Effector memory CD4-positive, alpha-beta T cell (primary cell): ENCODE results near the gene NOX4.
"Not testable (repeated sequence)": the region's sequence is repeated elsewhere in the genome, so short reads cannot be mapped to it uniquely, and the experiment has no call there.

Source experiments
- DNase-seq, 3 donors: peaks; one replicate each; pipeline ENCODE4 v3.0.0-alpha.2; 2020
- H3K27ac ChIP-seq: 2 replicates; pipeline ENCODE4 v1.7.0; 2013; ENCODE audit warnings: mild to moderate bottlenecking, low read length, moderate library complexity; ENCODE audit not compliant: insufficient read depth, poor library complexity, severe bottlenecking
- H3K27me3 ChIP-seq: replicated peaks from 2 replicates; pipeline ENCODE4 v1.7.0; 2013; ENCODE audit warnings: mild to moderate bottlenecking, low read length; ENCODE audit not compliant: insufficient read depth, control insufficient read depth, poor library complexity, severe bottlenecking
- H3K36me3 ChIP-seq: 2 replicates; pipeline ENCODE4 v1.7.0; 2013; ENCODE audit warnings: mild to moderate bottlenecking, low read length, moderate library complexity; ENCODE audit not compliant: control insufficient read depth, insufficient read depth
- H3K4me1 ChIP-seq: 2 replicates; pipeline ENCODE4 v1.7.0; 2013; ENCODE audit warnings: low read length, mild to moderate bottlenecking; ENCODE audit not compliant: control insufficient read depth, insufficient read depth, poor library complexity, severe bottlenecking
- H3K4me3 ChIP-seq: 2 replicates; pipeline ENCODE4 v1.7.0; 2013; ENCODE audit warnings: low read length, low read depth, mild to moderate bottlenecking; ENCODE audit not compliant: insufficient read depth, poor library complexity, severe bottlenecking
- H3K9me3 ChIP-seq: 2 replicates; pipeline ENCODE4 v1.7.0; 2013; ENCODE audit warnings: mild to moderate bottlenecking, low read length, moderate library complexity; ENCODE audit not compliant: control insufficient read depth

Gene NOX4

GRCh38 chr11:89333704-89334103, 157.5 kb downstream of the NOX4 start:
- not testable (repeated sequence) for H3K27ac ChIP-seq, H3K27me3 ChIP-seq, H3K9me3 ChIP-seq, H3K4me1 ChIP-seq, DNase-seq, H3K36me3 ChIP-seq, H3K4me3 ChIP-seq

DNA sequence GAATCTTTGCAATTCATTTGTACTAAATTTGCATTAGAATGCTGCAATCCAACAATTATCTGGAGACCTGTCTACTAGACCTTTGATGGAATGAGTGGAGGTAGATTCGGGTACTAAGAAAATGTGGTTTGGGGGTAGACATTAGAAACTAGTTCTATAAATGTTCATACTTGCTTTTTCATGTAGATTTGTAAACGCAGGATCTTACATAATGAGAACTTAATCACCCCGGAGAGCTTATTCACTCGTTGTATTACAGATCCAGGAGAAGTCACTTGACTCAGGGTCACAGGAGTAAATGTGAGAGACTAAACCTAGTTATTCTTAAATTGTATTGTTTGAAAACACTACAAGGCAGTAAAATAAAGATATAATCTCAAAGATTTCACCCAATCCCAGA, 159.2 kb downstream of the NOX4 start:
- H3K27ac ChIP-seq, H3K36me3 ChIP-seq, H3K4me1 ChIP-seq, H3K4me3 ChIP-seq, H3K27me3 ChIP-seq, H3K9me3 ChIP-seq, DNase-seq: not testable (repeated sequence)

- Histone ChIP-seq H3K4me3 (no peak overlapping the region), H3K27me3 (no peaks in the 10 kb centered on the region), H3K9me3 (no peaks in the 10 kb centered on the region), H3K36me3 (no peaks in the 10 kb centered on the region), H3K4me1 (no peaks in the 10 kb centered on the region), H3K27ac (no peak overlapping the region)
- DNase-seq = no peak
Observed at GRCh38 chr11:89327885-89328284, 163.3 kb downstream of the NOX4 start.

DNA sequence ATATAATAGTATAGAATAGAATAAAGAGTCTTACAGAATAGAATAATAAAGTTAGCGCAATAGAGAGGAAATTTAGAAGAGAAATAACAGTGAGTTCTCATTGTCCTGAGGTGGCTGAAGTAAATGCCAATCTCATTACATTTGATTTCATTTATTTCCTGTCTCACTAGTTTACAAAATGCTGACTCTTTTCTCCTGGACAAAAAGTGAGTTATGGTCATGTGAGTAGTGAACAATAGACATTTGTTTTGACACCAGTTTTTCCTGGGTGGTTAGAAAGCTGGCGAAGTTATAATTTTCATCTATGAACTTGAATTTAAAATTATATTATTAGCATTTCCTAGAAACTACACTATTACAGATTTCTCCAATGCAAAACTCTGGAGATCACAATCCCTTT, 169.8 kb downstream of the NOX4 start:
- Histone ChIP-seq H3K27me3 (no peaks in the 10 kb centered on the region), H3K4me3 (no peak overlapping the region), H3K36me3 (no peaks in the 10 kb centered on the region), H3K4me1 (no peaks in the 10 kb centered on the region), H3K27ac (no peak overlapping the region), H3K9me3 (no peaks in the 10 kb centered on the region)
- no peak for DNase-seq

GRCh38 chr11:89310607-89311006, 180.6 kb downstream of the NOX4 start:
- DNase-seq, H3K4me1 ChIP-seq, H3K27ac ChIP-seq, H3K27me3 ChIP-seq, H3K9me3 ChIP-seq, H3K36me3 ChIP-seq, H3K4me3 ChIP-seq: not testable (repeated sequence)

DNA sequence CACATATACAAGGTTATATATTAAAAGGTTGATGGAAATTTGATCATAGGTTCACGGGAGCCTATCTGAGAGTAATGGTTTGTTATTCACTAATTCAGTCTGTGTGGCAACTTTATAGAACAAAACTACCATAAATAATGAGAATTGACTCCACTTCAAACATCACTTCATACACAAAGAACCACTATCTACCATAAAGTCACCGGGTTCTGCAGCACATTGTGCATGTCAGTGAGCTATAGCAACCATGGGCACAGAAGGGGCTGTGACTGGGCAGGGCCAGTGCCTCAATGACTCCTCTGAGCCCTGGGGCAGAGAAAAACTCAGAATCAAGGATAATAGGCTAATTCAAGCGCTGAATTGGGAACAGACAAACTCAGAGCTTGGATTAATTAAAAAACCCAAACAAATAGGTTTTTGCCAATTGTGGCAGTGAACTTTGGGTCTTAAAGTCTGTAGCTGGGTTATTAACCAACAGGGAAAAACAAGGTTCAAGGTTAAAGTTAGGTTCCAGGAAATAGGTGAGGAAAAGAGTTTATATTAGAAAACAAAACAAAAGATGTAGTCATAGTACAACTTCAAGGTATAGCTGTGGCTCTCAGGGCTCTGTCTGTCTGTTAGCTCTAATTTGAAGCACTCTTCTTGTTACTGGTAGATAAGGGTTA, 181.7 kb downstream of the NOX4 start:
- not testable (repeated sequence) for H3K27me3 ChIP-seq, H3K4me3 ChIP-seq, H3K27ac ChIP-seq

DNA sequence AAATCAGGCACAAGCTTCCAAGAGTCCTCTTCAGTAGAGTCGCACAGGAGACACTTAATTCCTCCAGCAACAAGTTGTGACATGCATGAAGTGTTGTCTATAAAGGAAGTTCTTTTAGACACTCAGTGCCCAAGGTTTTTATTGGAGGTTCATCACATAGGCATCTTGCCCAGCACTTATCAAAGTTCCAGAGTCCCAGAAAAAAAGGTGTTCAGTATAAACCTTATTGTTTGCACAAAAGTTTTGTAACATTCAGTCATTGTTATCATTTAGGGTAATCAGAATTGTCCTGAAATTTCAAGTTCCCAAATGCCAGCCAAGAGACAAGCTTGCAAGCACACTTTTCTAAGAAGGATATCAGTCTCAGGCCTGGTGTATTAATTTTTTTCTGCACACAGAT, 182.9 kb downstream of the NOX4 start:
- not testable (repeated sequence) for H3K9me3 ChIP-seq, DNase-seq, H3K27ac ChIP-seq, H3K4me1 ChIP-seq, H3K27me3 ChIP-seq, H3K4me3 ChIP-seq, H3K36me3 ChIP-seq

More for the DNA sequence above, 181.7 kb downstream of the NOX4 start:
- H3K4me1 ChIP-seq, H3K36me3 ChIP-seq, H3K9me3 ChIP-seq, DNase-seq: not testable (repeated sequence)

- not testable (repeated sequence) for H3K27ac ChIP-seq, H3K4me1 ChIP-seq, H3K4me3 ChIP-seq, H3K9me3 ChIP-seq, DNase-seq, H3K27me3 ChIP-seq, H3K36me3 ChIP-seq
Observed at GRCh38 chr11:89303029-89303428, 188.1 kb downstream of the NOX4 start.

- H3K27ac ChIP-seq, H3K27me3 ChIP-seq, H3K4me1 ChIP-seq, DNase-seq, H3K4me3 ChIP-seq, H3K9me3 ChIP-seq, H3K36me3 ChIP-seq: not testable (repeated sequence)
Observed at GRCh38 chr11:89295023-89295422, 196.2 kb downstream of the NOX4 start.

DNA sequence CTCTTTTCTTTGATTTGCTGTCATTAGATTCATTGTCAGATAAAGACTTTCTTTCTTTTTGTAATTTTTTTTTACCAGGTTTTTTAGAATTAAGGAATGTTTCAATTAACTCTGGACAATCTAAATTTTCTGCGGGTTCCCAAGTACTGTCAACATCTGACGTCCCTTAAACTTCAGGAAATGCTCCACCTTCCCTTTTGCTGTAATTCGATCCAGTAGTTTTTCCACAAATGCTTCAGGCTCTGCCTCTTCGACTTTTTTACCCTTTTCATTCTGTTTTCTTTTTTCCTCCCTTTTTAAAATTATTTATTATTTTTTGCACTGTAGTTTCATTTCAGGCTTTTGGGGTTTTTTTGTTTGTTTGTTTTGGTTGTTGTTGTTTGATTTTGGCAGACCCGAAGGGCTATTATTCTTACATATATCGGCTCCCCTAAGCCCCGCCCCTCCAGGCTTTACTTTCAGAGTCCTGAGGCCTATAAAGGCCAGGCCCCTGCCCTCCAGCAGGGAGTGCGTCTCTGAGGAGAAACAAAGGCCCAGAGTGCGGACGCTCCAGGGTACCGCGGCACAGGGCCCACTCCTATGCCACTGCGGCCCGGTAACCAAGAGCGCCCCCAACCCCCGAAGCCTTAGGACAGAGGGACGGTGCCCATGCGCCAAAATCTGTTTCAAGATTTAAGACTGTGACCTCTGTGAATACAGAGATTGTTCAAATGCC, 197.1 kb downstream of the NOX4 start:
- Histone ChIP-seq H3K36me3 (no peaks in the 10 kb centered on the region), H3K9me3 (no peaks in the 10 kb centered on the region), H3K27me3 (no peaks in the 10 kb centered on the region), H3K4me3 (no peak overlapping the region), H3K27ac (no peak overlapping the region), H3K4me1 (no peaks in the 10 kb centered on the region)
- no peak for DNase-seq
